LNCAP (cell line): Measurements from ENCODE around the gene SMIM35.

Source experiments
- CTCF ChIP-seq: fragments of 450-650 bp; IDR thresholded peaks from 2 replicates; pipeline ENCODE4 v1.5.1; 2017; ENCODE audit warnings: mild to moderate bottlenecking

Gene SMIM35

GRCh38 chr11:118005224-118006152 lies 81.3 kb downstream of the SMIM35 start:
- TF ChIP-seq CTCF: no peak

GRCh38 chr11:118004543-118005223 lies 82.1 kb downstream of the SMIM35 start:
- TF ChIP-seq CTCF: no peak

- TF ChIP-seq CTCF: no peak
These were observed 83.3 kb downstream of the SMIM35 start for GRCh38 chr11:118003456-118003855.

- no peak for TF ChIP-seq CTCF
These were observed 84.0 kb downstream of the SMIM35 start for GRCh38 chr11:118002541-118003423.

- TF ChIP-seq CTCF: no peak
These were observed 84.7 kb downstream of the SMIM35 start for GRCh38 chr11:118002010-118002540.

GRCh38 chr11:118001494-118001971 lies 85.2 kb downstream of the SMIM35 start:
- no peak for TF ChIP-seq CTCF

- TF ChIP-seq CTCF: no peak
These were observed 85.9 kb downstream of the SMIM35 start for GRCh38 chr11:118000850-118001228.
